Measurements from ENCODE around the gene RUNX2. TPM values are rescaled to one million over a fixed set of nuclear protein-coding genes. Genes with fewer than 3 reads are reported as not detected.

Gene RUNX2
- total and polyA plus RNA-seq, 2 experiments from 2014 or later, result 0.66 to 1.7 TPM

DNA sequence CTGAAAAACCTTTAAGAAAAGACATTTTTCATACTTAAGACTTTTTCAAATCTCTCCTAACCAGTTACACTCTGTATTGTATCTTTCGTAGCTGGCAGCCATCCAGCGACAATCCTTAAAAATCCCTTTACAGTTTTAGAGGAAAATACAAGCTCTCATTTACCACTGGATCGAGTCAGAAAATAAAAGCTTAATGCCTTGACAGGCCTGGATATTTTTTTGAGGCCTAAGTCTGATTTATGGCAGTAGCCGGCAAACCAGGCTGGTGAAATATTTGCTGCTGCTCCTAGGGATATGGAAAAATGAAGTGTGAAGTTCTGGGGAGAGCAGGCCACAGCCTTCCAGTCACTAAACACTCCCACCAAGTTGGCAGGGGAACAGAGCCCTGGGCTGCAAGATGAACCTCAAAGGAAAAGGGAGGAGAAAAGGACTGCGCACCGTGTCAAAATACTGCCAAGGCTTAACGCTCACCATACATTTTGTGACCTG lies 262.6 kb downstream of the RUNX2 start:
- Mint-ChIP-seq H3K4me1 (peaks cover 18% of the 10 kb centered on the region), H3K27me3 (ENCODE audit: insufficient read depth, low read depth, poor library complexity) (peaks cover 2% of the 10 kb centered on the region), H3K36me3 (ENCODE audit: low read depth) (no peaks in the 10 kb centered on the region), H3K4me3 (no peak overlapping the region), H3K9me3 (no peaks in the 10 kb centered on the region), H3K27ac (no peak overlapping the region)
- DNase-seq (ENCODE audit: low spot score) (no peak), ATAC-seq (no peak)
- no peaks in the 10 kb centered on the region for H3K36me3 ChIP-seq (ENCODE audit: insufficient read depth)
- no peaks in the 10 kb centered on the region for H4K20me1 ChIP-seq (replicated peaks; ENCODE audit: insufficient read depth)
- no peaks in the 10 kb centered on the region for H3F3A ChIP-seq (replicated peaks; ENCODE audit: low read depth)
- no peaks in the 10 kb centered on the region for H3K27me3 ChIP-seq (ENCODE audit: insufficient read depth)
- H3K4me1 ChIP-seq (ENCODE audit: insufficient read depth), result peaks cover 18% of the 10 kb centered on the region
- H2AFZ ChIP-seq, result peak overlapping the region; percentile 79; the same call in 1 of the 2 replicates
- H3K4me2 ChIP-seq, result no peak overlapping the region
- no peaks in the 10 kb centered on the region for H3K9me2 ChIP-seq (ENCODE audit: insufficient read depth)
- no peak overlapping the region for H3K27ac ChIP-seq (ENCODE audit: low read depth)
- no peak overlapping the region for H3K4me3 ChIP-seq
- TF ChIP-seq, protein P1, sequence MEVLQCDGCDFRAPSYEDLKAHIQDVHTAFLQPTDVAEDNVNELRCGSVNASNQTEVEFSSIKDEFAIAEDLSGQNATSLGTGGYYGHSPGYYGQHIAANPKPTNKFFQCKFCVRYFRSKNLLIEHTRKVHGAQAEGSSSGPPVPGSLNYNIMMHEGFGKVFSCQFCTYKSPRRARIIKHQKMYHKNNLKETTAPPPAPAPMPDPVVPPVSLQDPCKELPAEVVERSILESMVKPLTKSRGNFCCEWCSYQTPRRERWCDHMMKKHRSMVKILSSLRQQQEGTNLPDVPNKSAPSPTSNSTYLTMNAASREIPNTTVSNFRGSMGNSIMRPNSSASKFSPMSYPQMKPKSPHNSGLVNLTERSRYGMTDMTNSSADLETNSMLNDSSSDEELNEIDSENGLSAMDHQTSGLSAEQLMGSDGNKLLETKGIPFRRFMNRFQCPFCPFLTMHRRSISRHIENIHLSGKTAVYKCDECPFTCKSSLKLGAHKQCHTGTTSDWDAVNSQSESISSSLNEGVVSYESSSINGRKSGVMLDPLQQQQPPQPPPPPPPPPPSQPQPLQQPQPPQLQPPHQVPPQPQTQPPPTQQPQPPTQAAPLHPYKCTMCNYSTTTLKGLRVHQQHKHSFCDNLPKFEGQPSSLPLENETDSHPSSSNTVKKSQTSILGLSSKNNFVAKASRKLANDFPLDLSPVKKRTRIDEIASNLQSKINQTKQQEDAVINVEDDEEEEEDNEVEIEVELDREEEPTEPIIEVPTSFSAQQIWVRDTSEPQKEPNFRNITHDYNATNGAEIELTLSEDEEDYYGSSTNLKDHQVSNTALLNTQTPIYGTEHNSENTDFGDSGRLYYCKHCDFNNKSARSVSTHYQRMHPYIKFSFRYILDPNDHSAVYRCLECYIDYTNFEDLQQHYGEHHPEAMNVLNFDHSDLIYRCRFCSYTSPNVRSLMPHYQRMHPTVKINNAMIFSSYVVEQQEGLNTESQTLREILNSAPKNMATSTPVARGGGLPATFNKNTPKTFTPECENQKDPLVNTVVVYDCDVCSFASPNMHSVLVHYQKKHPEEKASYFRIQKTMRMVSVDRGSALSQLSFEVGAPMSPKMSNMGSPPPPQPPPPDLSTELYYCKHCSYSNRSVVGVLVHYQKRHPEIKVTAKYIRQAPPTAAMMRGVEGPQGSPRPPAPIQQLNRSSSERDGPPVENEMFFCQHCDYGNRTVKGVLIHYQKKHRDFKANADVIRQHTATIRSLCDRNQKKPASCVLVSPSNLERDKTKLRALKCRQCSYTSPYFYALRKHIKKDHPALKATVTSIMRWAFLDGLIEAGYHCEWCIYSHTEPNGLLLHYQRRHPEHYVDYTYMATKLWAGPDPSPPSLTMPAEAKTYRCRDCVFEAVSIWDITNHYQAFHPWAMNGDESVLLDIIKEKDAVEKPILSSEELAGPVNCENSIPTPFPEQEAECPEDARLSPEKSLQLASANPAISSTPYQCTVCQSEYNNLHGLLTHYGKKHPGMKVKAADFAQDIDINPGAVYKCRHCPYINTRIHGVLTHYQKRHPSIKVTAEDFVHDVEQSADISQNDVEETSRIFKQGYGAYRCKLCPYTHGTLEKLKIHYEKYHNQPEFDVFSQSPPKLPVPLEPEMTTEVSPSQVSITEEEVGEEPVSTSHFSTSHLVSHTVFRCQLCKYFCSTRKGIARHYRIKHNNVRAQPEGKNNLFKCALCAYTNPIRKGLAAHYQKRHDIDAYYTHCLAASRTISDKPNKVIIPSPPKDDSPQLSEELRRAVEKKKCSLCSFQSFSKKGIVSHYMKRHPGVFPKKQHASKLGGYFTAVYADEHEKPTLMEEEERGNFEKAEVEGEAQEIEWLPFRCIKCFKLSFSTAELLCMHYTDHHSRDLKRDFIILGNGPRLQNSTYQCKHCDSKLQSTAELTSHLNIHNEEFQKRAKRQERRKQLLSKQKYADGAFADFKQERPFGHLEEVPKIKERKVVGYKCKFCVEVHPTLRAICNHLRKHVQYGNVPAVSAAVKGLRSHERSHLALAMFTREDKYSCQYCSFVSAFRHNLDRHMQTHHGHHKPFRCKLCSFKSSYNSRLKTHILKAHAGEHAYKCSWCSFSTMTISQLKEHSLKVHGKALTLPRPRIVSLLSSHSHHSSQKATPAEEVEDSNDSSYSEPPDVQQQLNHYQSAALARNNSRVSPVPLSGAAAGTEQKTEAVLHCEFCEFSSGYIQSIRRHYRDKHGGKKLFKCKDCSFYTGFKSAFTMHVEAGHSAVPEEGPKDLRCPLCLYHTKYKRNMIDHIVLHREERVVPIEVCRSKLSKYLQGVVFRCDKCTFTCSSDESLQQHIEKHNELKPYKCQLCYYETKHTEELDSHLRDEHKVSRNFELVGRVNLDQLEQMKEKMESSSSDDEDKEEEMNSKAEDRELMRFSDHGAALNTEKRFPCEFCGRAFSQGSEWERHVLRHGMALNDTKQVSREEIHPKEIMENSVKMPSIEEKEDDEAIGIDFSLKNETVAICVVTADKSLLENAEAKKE (CRISPR knock-in tag; IDR thresholded peaks at IDR 0.05), result no peak
- no peak for TF ChIP-seq NANOG (IDR thresholded peaks at IDR 0.05; ENCODE audit: borderline replicate concordance)
- no peak for TF ChIP-seq ZNF331 (CRISPR knock-in tag; IDR thresholded peaks at IDR 0.05; ENCODE audit: low read depth)
- TF ChIP-seq STAT1 (IDR thresholded peaks at IDR 0.05; ENCODE audit: unreplicated experiment), result no peak
- no peak for TF ChIP-seq CREB1 (CRISPR knock-in tag; IDR thresholded peaks at IDR 0.05; ENCODE audit: low read depth)
- no peak for TF ChIP-seq EZH2 (IDR thresholded peaks at IDR 0.05; ENCODE audit: low read depth, unreplicated experiment)
- TF ChIP-seq ZNF114 (CRISPR knock-in tag; IDR thresholded peaks at IDR 0.05), result no peak
- no peak for TF ChIP-seq JUNB (IDR thresholded peaks at IDR 0.05; ENCODE audit: unreplicated experiment)
- no peak for TF ChIP-seq POLR2AphosphoS5 (IDR thresholded peaks at IDR 0.05; ENCODE audit: low read depth)
- TF ChIP-seq EZH2phosphoT487 (IDR thresholded peaks at IDR 0.05; ENCODE audit: unreplicated experiment), result no peak
- TF ChIP-seq, protein P2, sequence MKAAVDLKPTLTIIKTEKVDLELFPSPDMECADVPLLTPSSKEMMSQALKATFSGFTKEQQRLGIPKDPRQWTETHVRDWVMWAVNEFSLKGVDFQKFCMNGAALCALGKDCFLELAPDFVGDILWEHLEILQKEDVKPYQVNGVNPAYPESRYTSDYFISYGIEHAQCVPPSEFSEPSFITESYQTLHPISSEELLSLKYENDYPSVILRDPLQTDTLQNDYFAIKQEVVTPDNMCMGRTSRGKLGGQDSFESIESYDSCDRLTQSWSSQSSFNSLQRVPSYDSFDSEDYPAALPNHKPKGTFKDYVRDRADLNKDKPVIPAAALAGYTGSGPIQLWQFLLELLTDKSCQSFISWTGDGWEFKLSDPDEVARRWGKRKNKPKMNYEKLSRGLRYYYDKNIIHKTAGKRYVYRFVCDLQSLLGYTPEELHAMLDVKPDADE (IDR thresholded peaks at IDR 0.05), result no peak
- TF ChIP-seq, protein P3, sequence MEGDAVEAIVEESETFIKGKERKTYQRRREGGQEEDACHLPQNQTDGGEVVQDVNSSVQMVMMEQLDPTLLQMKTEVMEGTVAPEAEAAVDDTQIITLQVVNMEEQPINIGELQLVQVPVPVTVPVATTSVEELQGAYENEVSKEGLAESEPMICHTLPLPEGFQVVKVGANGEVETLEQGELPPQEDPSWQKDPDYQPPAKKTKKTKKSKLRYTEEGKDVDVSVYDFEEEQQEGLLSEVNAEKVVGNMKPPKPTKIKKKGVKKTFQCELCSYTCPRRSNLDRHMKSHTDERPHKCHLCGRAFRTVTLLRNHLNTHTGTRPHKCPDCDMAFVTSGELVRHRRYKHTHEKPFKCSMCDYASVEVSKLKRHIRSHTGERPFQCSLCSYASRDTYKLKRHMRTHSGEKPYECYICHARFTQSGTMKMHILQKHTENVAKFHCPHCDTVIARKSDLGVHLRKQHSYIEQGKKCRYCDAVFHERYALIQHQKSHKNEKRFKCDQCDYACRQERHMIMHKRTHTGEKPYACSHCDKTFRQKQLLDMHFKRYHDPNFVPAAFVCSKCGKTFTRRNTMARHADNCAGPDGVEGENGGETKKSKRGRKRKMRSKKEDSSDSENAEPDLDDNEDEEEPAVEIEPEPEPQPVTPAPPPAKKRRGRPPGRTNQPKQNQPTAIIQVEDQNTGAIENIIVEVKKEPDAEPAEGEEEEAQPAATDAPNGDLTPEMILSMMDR (conservative IDR thresholded peaks at IDR 0.05; ENCODE audit: low read depth in 2 of 2), result no peak
- TF ChIP-seq, protein P4, sequence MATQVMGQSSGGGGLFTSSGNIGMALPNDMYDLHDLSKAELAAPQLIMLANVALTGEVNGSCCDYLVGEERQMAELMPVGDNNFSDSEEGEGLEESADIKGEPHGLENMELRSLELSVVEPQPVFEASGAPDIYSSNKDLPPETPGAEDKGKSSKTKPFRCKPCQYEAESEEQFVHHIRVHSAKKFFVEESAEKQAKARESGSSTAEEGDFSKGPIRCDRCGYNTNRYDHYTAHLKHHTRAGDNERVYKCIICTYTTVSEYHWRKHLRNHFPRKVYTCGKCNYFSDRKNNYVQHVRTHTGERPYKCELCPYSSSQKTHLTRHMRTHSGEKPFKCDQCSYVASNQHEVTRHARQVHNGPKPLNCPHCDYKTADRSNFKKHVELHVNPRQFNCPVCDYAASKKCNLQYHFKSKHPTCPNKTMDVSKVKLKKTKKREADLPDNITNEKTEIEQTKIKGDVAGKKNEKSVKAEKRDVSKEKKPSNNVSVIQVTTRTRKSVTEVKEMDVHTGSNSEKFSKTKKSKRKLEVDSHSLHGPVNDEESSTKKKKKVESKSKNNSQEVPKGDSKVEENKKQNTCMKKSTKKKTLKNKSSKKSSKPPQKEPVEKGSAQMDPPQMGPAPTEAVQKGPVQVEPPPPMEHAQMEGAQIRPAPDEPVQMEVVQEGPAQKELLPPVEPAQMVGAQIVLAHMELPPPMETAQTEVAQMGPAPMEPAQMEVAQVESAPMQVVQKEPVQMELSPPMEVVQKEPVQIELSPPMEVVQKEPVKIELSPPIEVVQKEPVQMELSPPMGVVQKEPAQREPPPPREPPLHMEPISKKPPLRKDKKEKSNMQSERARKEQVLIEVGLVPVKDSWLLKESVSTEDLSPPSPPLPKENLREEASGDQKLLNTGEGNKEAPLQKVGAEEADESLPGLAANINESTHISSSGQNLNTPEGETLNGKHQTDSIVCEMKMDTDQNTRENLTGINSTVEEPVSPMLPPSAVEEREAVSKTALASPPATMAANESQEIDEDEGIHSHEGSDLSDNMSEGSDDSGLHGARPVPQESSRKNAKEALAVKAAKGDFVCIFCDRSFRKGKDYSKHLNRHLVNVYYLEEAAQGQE (IDR thresholded peaks at IDR 0.05; ENCODE audit: unreplicated experiment), result no peak
- no peaks in the 10 kb centered on the region for H3K79me2 ChIP-seq (replicated peaks; ENCODE audit: insufficient read depth)
